Activated CD8-positive, alpha-beta memory T cell treated with anti-CD3 and anti-CD28 coated beads for 1 hour (primary cell): Measurements from ENCODE around the gene PLGRKT.
"Not testable (repeated sequence)": the region's sequence is repeated elsewhere in the genome, so short reads cannot be mapped to it uniquely, and the experiment has no call there.

Experiments
- DNase-seq, 2 donors: peaks; one replicate each; pipeline ENCODE4 v3.0.0-alpha.2; 2020; ENCODE audit warnings: low read depth in 1 of 2; ENCODE audit errors: extremely low read depth in 1 of 2

PLGRKT gene

DNA sequence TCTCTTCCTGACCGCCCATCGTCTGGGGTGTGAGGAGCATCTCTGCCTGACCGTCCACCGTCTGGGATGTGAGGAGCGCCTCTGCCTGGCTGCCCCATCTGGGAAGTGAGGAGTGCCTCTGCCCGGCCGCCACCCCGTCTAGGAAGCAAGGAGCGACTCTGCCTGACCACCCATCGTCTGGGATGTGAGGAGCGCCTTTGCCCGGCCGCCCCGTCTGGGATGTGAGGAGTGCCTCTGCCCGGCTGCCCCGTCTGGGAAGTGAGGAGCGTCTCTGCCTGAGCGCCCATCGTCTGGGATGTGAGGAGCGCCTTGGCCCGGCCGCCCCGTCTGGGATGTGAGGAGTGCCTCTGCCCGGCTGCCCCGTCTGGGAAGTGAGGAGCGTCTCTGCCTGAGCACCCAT lies 4.4 kb downstream of the PLGRKT start:
- DNase-seq = not testable (repeated sequence)

DNA sequence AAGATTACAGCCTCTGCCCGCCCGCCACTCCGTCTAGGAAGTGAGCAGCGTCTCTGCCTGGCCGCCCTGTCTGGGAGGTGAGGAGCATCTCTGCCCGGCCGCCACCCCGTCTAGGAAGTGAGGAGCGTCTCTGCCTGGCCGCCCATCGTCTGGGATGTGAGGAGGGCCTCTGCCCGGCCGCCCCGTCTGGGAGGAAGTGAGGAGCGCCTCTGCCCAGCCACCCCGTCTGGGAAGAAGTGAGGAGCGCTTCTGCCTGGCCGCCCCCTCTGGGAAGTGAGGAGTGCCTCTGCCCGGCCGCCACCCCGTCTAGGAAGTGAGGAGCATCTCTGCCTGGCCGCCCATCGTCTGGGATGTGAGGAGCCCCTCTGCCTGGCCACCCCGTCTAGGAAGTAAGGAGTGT lies 4.8 kb downstream of the PLGRKT start:
- DNase-seq = not testable (repeated sequence)

DNA sequence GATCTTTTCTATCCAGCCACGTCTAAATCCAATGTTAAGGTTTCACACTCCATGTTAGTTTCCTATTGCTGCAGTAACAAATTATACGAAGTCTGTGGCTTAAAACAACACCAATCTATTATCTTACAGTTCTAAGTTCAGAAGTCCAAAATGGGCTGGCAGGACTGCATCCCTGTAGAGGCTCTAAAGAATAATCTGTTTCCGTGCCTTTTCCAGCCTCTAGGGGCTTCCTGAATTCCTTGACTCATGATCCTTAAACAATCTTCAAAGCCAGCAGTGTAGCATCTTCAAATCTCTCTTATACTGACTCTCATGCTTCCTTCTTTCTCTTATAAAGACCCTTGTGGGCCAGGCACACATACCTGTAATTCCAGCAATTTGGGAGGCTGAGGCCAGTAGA lies 6.8 kb downstream of the PLGRKT start:
- DNase-seq = no peak

DNA sequence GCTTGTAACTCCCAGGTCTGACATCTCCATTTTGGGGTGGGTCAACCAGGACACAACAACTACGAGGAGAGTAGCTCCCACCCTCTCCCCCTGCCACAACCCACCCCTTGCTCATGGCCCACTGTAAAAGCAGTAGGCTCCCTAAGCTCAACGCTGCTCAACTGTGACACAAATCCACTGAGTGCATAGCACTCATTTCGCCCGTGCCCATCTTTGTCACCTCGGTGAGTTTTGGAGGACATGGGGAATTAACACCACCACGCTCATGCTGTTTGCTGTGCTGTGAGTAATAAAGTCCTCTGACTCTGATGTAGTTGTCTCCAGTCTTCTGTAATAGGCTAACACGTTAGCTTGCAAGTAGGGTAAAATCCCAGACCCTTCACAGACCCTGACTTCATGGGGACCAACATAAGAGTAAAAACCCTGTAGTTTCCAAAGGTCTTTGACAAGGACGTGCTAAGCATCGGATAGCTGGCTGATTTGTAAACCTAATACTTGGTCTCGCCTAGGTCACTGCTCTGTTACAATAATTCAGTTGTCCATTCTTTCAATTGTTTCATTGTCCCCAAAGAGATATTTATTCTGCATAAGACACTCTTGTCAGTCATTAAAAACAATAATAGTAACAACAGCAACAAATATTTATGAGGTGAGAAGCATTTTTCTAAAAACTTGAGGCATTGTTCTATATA lies 7.7 kb downstream of the PLGRKT start:
- DNase-seq = no peak

DNA sequence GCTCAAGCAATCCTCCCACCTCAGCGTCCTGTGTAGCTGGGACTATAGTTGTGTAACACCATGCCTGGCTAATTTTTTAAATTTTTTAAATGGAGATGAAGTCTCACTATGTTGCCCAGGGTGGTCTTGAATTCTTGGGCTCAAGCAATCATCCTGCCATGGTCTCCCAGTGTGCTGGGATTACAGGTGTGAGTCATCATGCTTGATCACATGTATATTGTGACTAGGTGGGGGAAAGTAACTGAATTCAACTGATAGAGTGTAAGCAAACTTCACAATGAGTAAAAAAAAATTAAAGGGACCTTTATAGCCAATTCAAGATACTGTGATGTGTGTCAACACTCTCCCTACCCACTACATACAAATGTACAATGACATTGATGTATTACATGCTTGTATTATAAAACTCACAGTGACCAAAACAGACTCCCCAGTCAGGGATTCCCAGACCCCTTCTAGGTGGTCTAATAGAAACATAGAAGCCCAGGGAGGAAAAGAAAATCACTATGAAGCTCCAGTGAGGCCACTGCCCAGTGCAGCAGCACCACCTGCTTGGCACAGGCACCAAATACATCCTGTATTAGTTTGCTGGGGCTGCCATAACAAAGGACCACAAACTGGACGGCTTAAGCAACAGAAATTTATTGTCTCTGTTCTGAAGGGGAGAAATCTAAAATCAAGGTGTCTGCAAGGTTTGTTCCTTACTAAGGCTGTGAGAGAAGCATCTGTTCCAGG lies 8.8 kb downstream of the PLGRKT start:
- no peak for DNase-seq

DNA sequence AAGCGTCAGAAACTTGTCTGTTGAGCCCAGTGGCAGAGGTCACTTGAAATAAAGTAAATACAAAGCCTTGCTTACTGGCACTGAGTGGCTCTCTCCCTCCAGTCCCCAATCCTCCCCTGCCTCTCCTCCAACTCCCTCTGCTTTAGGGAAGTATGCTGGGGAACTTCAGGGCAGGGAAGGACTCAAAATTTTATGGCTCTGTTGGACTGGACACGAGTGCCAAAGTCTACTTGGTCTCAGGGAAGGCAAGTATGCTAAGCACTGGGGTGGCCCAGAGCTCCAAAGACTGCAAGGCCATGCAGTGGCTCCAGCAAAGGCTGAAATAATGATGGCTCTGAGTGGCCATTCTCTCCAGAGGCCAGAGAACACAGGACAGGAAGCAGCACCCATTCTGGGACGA lies 9.6 kb downstream of the PLGRKT start:
- no peak for DNase-seq

DNA sequence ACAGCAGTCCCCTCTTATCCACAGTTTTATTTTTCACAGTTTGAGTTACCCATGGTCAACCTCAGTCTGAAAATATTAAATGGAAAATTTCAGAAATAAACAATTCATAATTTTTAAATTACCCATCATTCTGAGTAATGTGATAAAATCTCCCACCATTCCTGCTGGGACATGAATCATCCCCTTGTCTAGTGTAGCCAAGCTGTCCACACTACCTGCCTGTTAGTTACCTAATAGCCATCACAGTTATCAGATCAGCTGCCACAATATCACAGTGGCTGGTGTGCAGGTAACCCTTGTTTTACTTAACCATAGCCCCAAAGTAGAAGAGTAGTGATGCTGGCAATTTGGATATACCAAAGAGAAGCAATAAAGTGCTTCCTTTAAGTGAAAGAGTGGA lies 10.7 kb downstream of the PLGRKT start:
- DNase-seq = no peak

DNA sequence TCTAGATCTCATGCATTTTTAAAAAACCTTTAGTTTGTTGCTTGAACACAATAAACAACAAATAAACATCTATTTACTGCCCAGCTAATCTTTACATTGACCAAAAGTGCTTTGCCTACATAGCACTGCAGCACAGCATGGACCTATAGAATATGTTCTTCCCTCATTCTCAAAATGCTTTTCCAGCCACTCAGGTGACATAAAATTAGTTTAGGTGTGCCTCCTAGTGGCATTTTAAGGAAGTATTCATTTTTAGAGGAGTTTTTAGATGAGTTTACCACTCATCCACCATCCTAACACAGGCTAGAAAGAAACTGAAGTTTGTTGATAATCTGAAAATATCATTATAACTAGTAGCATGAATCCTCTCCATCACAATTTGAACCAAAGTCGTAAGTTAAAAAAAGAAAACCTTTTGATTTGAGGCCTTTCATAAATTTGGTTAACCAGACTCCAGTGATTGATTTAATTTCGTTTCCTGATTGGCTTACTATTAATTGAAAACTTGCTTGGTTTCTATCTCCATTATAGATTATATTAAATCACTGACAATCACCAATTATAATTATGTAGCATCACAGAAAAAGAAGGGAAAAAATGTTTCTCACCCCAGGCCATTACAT lies 12.6 kb downstream of the PLGRKT start:
- no peak for DNase-seq

DNA sequence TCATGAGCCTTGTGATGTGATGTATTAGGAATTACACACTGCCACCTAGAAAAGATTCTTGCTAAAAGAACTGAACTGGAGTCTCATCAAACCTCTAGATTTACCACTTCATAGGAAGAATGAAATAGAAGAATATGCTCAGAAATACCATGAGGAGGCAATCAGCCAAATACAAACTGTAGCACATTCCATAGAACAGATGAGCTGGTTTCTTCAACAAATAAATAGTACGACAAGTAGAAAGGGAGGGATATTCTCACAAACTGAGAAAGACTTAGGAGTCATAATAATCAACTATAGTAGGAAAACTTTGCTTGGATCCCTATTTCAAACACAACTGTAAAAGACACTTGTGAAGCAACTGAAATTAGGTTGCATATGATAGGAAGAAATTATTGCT lies 15.4 kb downstream of the PLGRKT start:
- DNase-seq = no peak

DNA sequence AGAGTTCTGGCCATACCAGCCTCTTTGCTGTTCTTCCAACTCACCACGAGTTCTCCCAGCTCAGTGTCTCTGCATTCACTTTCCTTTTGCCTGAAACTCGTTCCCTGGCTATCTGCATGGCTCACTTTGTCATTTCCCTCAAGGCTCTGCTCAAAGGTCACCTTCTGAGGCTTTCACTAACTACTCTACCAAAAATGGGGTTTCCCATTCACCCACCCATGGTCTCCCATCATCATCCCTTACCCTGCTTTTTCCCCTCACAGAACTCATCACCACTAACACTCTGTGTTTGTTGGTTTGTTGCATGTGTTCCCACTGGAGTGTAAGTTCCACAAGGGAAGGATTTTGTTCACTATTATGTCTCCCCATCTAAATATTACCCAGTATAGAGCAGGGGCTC lies 16.6 kb downstream of the PLGRKT start:
- DNase-seq = no peak

DNA sequence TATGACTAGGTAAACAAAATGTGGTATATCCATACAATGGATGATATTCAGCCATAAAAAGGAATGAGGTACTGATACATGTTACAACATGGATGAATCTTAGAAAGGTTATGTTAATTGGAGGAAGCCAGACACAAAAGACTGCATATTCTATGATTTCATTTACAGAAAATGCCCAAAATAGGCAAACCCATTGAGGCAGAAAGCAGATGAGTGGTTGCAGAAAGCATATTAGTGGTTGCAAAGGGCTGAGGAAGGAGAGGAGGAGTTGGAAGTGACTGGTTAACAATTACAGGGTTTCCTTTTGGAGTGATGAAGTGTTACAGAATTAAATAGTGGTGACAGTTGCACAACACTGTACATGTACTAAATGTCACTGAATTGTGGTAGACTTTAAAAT lies 17.7 kb downstream of the PLGRKT start:
- DNase-seq = no peak

DNA sequence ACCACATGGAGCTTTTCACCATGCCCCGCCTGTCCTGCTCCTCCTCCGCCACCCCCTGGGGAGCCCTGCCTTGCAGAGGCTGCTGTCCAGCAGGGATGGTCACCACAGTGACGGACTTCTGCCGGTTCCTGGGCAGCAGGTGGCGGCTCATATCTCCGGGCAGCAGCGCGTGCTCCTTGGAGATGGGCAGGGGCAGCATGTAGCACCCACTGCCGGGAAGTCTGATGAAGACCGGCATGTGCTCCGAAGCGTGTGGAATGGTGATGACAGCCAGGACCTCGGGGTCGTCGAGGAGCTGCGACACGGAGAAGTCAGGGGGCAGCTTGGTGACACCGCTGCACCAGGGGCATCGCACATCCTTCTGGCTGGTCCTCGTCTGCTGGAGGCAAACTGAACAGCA lies 19.2 kb downstream of the PLGRKT start:
- no peak for DNase-seq

DNA sequence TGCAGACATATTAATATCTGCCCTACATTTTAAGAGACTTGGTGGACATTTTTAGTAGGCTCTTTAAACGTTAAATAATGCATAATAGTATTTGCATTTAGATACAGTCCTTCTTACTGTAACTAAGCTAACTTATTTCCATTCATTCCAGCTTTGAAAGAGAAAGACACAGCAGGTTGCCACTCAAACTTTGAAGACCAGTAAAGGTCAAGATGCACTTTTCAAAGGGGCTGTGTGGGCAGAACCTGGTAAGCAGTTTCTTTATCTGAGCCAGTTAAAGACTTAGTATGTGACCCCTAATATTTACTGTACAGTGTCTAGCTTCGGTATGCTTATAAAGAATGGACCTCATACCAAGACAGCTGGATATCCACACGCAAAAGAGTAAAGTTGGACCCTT lies 20.8 kb downstream of the PLGRKT start:
- DNase-seq = no peak

DNA sequence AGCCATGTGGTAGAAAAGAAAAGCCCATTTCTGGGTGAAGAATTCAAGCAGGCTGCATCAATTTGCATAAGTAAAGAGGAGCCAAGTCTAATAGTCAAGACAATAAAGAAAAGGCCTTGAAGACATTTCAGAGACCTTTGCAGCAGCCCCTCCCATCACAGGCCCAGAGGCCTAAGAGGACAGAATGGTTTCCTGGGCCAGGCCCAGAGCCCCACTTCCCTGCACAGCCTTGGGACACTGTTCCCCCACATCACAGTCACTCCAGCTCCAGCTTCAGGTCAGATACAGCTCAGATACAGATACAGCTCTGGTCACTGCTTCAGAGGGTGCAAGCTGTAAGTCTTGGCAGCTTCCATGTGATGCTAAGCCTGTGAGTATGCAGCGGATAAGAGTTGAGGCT lies 29.1 kb downstream of the PLGRKT start:
- no peak for DNase-seq

DNA sequence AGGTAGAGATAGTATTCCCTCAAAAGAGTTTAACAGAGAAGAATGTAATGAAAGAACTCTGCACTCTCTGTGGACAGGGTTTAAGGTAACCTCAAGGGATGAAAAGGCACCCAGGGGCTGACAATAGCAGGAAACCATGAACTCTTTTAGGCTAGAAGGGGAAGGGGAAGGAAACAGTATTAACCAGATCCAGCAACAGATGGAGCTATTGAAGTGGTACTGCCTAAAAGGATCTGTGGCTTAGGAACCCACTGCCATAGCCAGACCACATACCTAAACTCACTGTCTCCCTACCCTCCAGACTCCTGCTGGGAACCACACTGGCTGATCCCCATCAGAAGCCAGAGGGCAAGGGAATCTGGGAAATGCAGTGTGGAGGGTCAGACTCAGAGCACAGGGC lies 35.5 kb downstream of the PLGRKT start:
- no peak for DNase-seq

DNA sequence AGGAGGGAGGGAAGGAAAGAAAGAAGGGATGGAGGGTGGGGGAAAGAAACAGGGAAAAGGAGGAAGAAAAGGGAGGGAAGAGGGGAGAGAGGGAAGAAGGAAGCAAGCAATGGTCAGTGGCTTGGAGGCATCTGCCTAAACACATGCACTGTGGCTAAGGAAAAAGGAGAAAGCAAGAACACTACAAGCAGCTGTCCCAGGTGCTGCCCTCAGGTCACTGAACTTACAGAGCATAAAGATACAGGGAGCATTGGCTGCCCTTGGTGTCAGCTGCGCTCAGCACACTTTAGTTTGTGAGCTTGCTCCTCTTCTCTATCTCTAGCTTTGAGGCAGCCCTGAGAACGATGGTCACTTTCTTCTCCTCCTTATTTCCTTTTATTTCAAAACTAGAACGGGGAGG lies 40.2 kb downstream of the PLGRKT start:
- not testable (repeated sequence) for DNase-seq

DNA sequence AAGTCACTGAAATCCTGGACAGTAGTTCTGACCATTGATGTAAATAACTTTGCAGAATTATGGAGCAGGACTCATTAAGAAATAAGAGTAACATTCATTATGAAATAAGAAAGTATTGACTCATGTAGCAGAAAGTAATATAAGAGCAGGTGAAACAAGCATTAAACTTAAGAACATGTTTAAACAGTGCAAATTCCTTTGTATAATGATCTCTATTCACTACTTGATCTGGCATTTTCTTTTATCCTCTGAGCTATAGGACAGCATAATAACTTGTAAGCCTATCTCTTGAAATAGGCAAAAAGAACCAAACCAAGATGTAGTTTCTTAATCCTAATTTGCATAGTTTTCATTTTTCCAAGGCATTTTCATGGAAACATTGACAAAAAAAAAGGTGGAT lies 42.3 kb downstream of the PLGRKT start:
- DNase-seq = no peak

DNA sequence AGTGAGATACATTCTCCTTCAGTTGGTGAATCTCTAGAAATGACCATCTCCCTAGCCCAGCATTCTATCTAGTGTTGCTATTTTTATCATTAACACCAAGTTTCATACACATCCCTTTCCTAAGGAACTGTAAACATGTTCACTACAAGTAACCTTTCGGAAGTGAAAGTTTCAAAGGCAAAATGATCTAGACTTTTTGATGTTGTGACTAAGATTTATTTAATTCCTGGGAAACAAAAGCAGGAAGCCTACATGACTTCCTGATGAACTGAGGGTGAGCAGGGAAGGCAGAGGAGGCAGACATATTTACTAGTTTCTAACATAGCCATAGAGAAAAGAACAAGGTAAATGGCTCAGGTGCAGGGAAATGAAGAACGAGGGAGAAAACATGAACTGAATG lies 43.7 kb downstream of the PLGRKT start:
- not testable (repeated sequence) for DNase-seq

DNA sequence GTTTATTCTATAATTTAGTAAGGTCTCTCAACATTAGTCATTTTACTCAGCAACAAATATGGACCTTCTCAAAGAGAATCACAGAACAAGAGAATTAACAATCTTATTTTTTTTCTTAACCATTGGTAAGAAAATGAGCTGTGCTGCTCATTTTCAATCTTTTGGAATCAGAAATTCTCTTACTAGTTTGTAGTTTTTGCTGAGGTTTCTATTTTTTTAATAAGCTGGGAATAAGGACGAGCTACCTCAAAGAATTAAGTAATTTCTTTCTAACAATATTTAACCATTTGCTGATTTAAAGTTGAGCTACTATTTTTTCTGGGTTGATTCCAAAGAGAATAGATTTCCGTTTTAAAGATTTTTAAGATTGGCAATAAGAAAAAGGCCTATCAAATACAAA lies 44.2 kb downstream of the PLGRKT start:
- DNase-seq = no peak

DNA sequence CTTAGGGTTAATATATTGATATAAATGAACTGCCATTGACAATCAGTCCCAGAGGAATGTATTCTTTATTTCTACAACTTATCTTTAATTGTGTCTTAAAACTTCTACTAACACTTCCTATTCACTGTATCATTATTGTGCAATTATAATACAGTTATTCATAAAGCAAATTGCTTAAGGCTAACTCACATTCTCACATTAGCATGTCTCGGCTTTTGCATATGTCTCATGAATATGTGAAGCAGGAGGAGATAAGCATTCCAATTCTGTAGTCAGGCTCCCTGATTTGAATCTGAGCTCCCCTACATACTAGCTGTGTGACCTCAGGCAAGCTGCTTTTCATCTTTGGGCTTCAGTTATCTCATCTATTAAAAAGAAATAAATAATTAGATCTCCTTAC lies 45.4 kb downstream of the PLGRKT start:
- no peak for DNase-seq

DNA sequence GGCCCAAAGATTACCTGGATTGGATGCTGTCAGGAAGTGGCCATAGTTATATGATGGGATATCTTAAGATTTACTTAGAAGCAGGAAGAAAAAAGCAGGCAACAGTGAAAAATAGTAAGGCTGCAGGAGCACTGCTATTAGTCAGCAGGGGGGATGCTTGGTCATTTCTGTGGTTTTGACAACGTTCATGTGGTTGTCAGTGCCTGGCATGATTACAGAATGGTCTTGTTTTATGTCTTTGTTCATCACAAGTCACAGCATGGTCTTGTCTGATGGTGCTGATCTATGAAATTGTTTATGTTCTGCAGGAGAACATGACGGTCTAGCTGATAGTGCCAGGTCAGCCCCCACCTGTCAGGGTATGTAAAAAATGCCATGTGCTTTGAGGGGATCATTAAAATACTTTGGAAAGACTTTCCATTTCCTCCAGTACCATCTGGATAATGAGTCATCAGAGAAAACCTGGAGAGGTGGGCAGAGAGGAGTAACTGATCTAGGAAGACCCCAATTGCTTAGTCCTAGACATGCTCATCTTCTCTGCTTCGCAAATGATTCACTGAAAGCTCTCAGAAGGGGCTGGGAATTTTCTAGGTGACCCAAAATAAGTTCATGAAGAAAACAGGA lies 48.5 kb downstream of the PLGRKT start:
- no peak for DNase-seq
